Activated CD4-positive, alpha-beta T cell treated with anti-CD3 and anti-CD28 coated beads, Interleukin-10, Interleukin-2, amounts not matched to agents 100 ng/mL and 50 ng/mL, durations not matched to agents 16 hours and 8 hours (primary cell): ENCODE results near the gene SSR2.

Source experiments
- DNase-seq: peaks from one replicate; pipeline ENCODE4 v3.0.0-alpha.2; 2020

The SSR2 gene

GRCh38 chr1:156020293-156021092 lies at the start of gene SSR2:
Gene SSR2 (minus strand): TSS chr1:156020951. CDS start chr1:156020167, 784 bp downstream.
- DNase-seq = peak; percentile 94

- no peak for DNase-seq
Observed at GRCh38 chr1:156070548-156070947, 49.8 kb upstream of the SSR2 start.

- DNase-seq = no peak
Observed at GRCh38 chr1:156069490-156070455, 49.0 kb upstream of the SSR2 start.

- no peak for DNase-seq
Observed at GRCh38 chr1:156067262-156067661, 46.5 kb upstream of the SSR2 start.

- no peak for DNase-seq
Observed at GRCh38 chr1:156065871-156066270, 45.1 kb upstream of the SSR2 start.

- peak; percentile 34 for DNase-seq
Observed at GRCh38 chr1:156065212-156065611, 44.5 kb upstream of the SSR2 start.

- DNase-seq = no peak
Observed at GRCh38 chr1:156064615-156065014, 43.9 kb upstream of the SSR2 start.

GRCh38 chr1:156063997-156064285 lies 43.2 kb upstream of the SSR2 start:
- no peak for DNase-seq

GRCh38 chr1:156062189-156062588 lies 41.4 kb upstream of the SSR2 start:
- no peak for DNase-seq

GRCh38 chr1:156060937-156061636 lies 40.3 kb upstream of the SSR2 start, which contains the start of gene RAB25:
Gene RAB25 (plus strand): TSS chr1:156061160. CDS start chr1:156061401, 241 bp downstream.
- DNase-seq = no peak

- no peak for DNase-seq
Observed at GRCh38 chr1:156056326-156056849, 35.6 kb upstream of the SSR2 start.

GRCh38 chr1:156055281-156056048 lies 34.7 kb upstream of the SSR2 start:
- DNase-seq = no peak

GRCh38 chr1:156054500-156055280 lies 33.9 kb upstream of the SSR2 start, which contains the start of gene LAMTOR2:
Gene LAMTOR2 (plus strand): TSS chr1:156054782. CDS start chr1:156054890, 108 bp downstream.
- DNase-seq = peak; percentile 98

- DNase-seq = peak; percentile 93
Observed at GRCh38 chr1:156053768-156054499, 33.2 kb upstream of the SSR2 start, which contains the start of gene UBQLN4. Gene UBQLN4 (minus strand): TSS chr1:156053798. CDS start chr1:156053701, 97 bp downstream.

GRCh38 chr1:156052862-156053767 lies 32.4 kb upstream of the SSR2 start:
- DNase-seq = peak; percentile 73

GRCh38 chr1:156051011-156051725 lies 30.4 kb upstream of the SSR2 start:
- DNase-seq = no peak

GRCh38 chr1:156050376-156050775 lies 29.6 kb upstream of the SSR2 start:
- no peak for DNase-seq

- DNase-seq = no peak
Observed at GRCh38 chr1:156048663-156049258, 28.0 kb upstream of the SSR2 start.
